IPS-20b (cell line): ENCODE results near the gene LETMD1.

ENCODE experiments used
- H3K27ac ChIP-seq: one replicate; pipeline ENCODE4 v1.5.1; 2013; ENCODE audit warnings: low read length
- H3K27me3 ChIP-seq: 2 replicates; pipeline ENCODE4 v1.6.1; 2013; ENCODE audit warnings: mild to moderate bottlenecking, low read length, inconsistent platforms; ENCODE audit not compliant: insufficient read depth
- H3K36me3 ChIP-seq: 2 replicates; pipeline ENCODE4 v1.6.1; 2013; ENCODE audit warnings: low read depth, mild to moderate bottlenecking, inconsistent platforms, low read length, moderate library complexity; ENCODE audit not compliant: insufficient read depth
- H3K4me1 ChIP-seq: 2 replicates; pipeline ENCODE4 v1.6.1; 2013; ENCODE audit warnings: mild to moderate bottlenecking, control low read depth, inconsistent platforms, low read length, moderate library complexity; ENCODE audit not compliant: insufficient read depth
- H3K4me3 ChIP-seq: 2 replicates; pipeline ENCODE4 v1.5.1; 2013; ENCODE audit warnings: mild to moderate bottlenecking, low read length, inconsistent platforms
- H3K9ac ChIP-seq: 2 replicates; pipeline ENCODE4 v1.6.1; 2013; ENCODE audit warnings: low read depth, mild to moderate bottlenecking, inconsistent platforms, low read length, moderate library complexity
- H3K9me3 ChIP-seq: 2 replicates; pipeline ENCODE4 v1.6.1; 2013; ENCODE audit warnings: mild to moderate bottlenecking, low read depth, low read length, inconsistent platforms; ENCODE audit not compliant: insufficient read depth

LETMD1 gene, protein sequence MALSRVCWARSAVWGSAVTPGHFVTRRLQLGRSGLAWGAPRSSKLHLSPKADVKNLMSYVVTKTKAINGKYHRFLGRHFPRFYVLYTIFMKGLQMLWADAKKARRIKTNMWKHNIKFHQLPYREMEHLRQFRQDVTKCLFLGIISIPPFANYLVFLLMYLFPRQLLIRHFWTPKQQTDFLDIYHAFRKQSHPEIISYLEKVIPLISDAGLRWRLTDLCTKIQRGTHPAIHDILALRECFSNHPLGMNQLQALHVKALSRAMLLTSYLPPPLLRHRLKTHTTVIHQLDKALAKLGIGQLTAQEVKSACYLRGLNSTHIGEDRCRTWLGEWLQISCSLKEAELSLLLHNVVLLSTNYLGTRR

DNA sequence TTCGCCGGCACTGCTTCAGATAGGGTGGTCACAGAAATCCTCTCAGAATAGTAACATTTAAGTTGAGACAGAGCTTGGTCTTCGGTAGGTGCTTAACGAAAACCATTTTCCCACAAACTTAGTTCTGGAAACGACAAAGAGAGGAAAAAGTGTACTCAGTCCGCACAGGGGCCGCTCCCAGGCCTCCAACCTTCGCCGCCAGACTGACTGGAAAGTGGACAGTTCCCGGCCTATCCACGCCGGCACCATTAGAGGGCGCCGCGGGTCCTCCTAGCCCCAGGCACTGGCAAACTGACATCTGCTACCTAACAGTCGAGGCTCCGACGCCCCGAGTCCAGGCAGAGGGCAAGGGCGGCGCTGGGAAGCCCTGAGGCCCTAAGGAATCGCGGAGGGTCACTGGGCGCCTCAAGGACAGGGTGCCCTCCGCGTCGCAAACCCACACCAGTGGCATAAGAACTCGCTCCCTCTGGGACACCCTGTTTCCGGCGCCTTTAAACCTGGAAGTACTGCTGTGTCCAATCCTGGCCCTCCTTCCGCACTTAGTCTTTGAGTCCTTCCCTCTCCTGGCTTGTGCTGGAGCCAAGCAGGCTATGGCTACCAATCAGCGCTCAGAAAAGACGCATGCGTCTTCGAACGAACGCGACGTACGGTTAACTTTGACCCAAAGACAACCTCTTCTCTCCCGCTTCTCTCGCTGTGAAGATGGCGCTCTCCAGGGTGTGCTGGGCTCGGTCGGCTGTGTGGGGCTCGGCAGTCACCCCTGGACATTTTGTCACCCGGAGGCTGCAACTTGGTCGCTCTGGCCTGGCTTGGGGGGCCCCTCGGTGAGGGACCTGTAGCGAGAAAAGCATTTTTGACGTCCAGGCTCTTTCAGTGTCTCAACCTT, at the start of gene LETMD1:
TSS of gene LETMD1 (plus strand) at position 673 of the 886 bp plus-strand sequence. CDS start at position 703, 30 bp downstream.
- peak within 1 kb of the TSS; percentile 82 for H3K4me3 ChIP-seq
- H3K4me1 ChIP-seq = peaks cover 8% of the 10 kb centered on the region; the same call in 1 of the 2 replicates
- peak within 1 kb of the TSS; percentile 52 for H3K27ac ChIP-seq
- peak within 1 kb of the TSS; percentile 87 for H3K9ac ChIP-seq
- H3K36me3 ChIP-seq = peaks cover 15% of the 10 kb centered on the region
- no peaks in the 10 kb centered on the region for H3K9me3 ChIP-seq
- no peaks in the 10 kb centered on the region for H3K27me3 ChIP-seq

DNA sequence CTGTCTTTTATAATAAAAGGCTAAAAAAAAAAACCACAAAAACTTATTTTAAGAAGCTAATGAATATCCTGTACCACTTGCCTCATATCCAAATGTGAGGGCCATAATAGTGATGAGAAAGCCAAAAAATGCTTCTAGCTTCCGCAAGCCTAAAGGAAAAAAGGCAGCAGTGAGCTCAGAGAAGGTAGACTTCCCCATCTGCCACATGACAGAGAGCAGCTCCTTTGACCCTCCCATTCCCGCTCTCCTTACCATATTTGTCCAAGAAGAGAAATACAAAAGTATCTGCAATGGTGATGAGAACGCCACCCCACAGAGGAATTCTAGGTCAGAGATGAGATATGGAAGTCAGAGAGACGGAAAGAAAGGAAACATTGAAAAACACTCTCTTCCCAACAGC, 49.0 kb upstream of the LETMD1 start:
- Histone ChIP-seq H3K27ac (no peak overlapping the region), H3K9ac (no peak overlapping the region), H3K4me1 (no peaks in the 10 kb centered on the region), H3K36me3 (peaks cover 67% of the 10 kb centered on the region), H3K4me3 (no peak overlapping the region), H3K9me3 (no peaks in the 10 kb centered on the region), H3K27me3 (no peaks in the 10 kb centered on the region)

DNA sequence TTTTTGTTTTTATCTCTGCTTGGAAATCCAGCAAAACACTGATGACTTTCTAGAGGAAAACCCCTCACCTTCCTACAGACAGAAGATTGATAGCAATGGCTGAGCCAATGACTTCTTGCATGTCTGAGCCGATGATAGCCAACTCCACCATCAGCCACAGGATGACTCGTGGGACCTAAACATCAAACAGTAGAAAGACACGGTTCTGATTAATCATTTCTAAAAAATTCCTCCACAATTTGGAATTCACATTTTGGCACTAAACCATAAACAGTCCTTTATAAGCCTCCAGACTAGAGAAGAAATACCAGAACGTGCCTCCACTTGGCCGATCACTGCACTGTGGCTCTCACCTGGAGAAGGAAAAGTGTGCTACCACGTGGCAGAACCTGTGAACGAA, 47.9 kb upstream of the LETMD1 start:
- H3K27ac ChIP-seq = no peak overlapping the region
- H3K9me3 ChIP-seq = no peaks in the 10 kb centered on the region
- H3K36me3 ChIP-seq = peaks cover 67% of the 10 kb centered on the region
- H3K4me3 ChIP-seq = no peak overlapping the region
- H3K4me1 ChIP-seq = 0 out of 2 replicates have a peak, but pooled peaks cover 4% of the 10 kb centered on the region
- no peak overlapping the region for H3K9ac ChIP-seq
- H3K27me3 ChIP-seq = no peaks in the 10 kb centered on the region

DNA sequence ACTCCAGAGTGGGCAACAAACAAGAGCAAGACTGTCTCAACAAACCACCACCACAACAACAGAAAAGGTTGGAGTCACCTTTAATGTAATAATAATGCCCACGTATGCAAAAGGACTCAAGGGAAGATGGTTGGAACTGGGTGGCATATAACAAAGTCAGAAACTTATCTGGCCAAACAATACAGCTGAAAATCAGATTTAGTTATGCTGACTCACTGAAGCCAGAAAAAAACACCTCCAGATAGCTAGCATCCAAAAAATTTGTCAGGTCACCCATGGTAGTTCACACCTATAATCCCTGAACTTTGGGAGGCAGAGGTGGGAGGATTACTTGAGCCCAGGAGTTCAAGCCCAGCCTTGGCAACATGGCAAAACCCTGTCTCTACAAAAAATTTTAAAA, 46.3 kb upstream of the LETMD1 start:
- no peaks in the 10 kb centered on the region for H3K9me3 ChIP-seq
- no peaks in the 10 kb centered on the region for H3K27me3 ChIP-seq
- no peak overlapping the region for H3K9ac ChIP-seq
- 0 out of 2 replicates have a peak, but pooled peaks cover 4% of the 10 kb centered on the region for H3K4me1 ChIP-seq
- H3K4me3 ChIP-seq = no peak overlapping the region
- H3K27ac ChIP-seq = no peak overlapping the region
- peaks cover 57% of the 10 kb centered on the region for H3K36me3 ChIP-seq

DNA sequence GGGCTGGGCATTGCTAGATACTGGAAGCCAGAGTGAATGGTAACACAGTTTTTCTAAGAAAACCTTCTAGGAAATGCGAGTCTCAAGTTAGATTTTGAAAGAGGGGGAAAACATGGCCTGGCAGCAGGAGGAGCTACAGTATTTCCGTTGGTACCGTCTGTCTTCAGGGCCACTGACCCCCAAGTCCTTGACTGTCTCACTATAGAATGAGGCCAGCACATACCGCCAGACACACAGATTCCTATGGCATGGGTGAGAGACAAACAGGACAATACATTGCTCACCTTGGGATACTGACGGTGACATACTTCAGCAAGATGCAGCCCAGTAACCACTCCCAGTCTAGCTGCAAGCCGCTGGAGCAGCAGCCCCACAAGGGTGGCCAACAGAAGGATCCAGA, 43.6 kb upstream of the LETMD1 start:
- Histone ChIP-seq H3K36me3 (peaks cover 53% of the 10 kb centered on the region), H3K9me3 (no peaks in the 10 kb centered on the region), H3K4me1 (peaks cover 11% of the 10 kb centered on the region; the same call in 1 of the 2 replicates), H3K9ac (no peak overlapping the region), H3K27me3 (no peaks in the 10 kb centered on the region), H3K27ac (no peak overlapping the region), H3K4me3 (no peak overlapping the region)

DNA sequence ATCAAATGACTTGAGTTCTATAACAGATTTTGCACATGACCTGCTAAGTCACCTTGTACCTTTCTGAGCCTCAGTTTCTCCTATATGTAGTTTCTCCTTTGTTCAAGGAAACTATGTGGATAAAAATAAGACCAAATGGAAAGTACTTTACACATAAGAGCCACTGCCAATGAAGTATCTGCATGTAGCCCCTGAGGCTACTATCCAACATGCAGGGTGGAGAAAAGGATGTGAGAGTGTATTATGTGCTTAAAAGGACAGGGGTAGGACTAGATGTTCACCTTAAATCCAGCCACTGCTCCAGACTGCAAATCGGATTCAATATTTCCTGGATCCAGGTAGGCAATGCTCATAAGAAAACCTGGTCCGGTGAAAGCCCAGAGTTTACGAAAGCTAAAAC, 43.1 kb upstream of the LETMD1 start:
- Histone ChIP-seq H3K9ac (0 out of 2 replicates have a peak overlapping the region, but pooled peaks have one; percentile 21), H3K27me3 (no peaks in the 10 kb centered on the region), H3K4me3 (no peak overlapping the region), H3K36me3 (peaks cover 51% of the 10 kb centered on the region), H3K9me3 (no peaks in the 10 kb centered on the region), H3K4me1 (peaks cover 11% of the 10 kb centered on the region; the same call in 1 of the 2 replicates), H3K27ac (no peak overlapping the region)

DNA sequence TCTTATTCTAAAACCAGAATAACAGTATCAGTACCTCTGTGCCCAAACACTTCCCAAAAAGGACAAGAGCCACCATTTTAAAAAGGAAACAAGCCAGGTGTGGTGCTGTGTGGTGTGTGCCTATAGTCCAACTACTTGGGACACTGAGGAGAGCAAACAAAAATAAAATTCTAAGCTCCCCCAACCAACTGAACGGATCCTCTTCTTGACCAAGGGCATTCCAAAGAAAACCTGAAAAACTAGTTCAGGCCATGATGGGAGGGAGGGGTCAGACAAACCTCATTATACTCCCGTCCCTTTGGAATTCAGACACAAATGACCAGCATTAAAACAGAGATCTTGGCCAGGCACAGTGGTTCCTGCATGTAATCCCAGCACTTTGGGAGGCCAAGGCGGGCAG, 42.5 kb upstream of the LETMD1 start:
- Histone ChIP-seq H3K27me3 (no peaks in the 10 kb centered on the region), H3K9me3 (no peaks in the 10 kb centered on the region), H3K4me3 (no peak overlapping the region; the same call in 1 of the 2 replicates), H3K27ac (no peak overlapping the region), H3K4me1 (peaks cover 11% of the 10 kb centered on the region; the same call in 1 of the 2 replicates), H3K9ac (0 out of 2 replicates have a peak overlapping the region, but pooled peaks have one; percentile 21), H3K36me3 (peaks cover 44% of the 10 kb centered on the region)

DNA sequence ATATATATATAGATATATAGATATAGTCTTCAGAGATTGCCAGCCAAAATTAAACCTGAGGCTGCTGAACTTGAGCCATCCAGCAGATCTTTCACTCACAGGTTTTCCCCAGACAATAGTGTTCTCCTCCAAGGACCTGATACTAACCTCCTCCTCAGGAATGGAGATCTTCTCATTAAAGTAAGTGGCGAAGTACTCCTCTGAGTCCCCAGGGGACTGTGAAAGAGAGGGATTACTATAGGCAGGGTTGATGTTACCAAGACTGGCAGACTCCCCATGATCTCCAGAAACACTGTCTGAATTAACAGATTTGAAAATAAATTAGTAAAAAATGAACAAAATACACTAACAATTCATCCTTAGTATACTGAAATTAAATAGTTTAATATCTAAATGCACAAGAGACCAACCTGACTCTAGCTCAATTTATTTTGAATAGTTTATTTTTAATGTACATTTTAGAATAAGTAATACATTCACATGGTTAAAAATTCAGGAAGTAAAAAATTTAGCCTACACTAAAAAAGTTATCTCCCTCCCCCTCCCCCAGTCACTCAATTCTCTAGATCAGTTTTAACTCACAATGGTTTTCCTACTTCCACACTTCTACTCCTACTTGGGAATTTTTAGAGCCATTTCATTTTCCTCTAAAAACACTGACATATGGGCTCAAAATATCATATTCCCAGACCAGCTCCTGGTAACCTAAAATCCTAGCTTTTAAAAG, 39.6 kb upstream of the LETMD1 start:
- Histone ChIP-seq H3K4me1 (peaks cover 11% of the 10 kb centered on the region; the same call in 1 of the 2 replicates), H3K36me3 (peaks cover 34% of the 10 kb centered on the region), H3K4me3 (no peak overlapping the region), H3K9me3 (no peaks in the 10 kb centered on the region), H3K9ac (peak overlapping the region; percentile 19; the same call in 1 of the 2 replicates), H3K27ac (no peak overlapping the region), H3K27me3 (no peaks in the 10 kb centered on the region)

DNA sequence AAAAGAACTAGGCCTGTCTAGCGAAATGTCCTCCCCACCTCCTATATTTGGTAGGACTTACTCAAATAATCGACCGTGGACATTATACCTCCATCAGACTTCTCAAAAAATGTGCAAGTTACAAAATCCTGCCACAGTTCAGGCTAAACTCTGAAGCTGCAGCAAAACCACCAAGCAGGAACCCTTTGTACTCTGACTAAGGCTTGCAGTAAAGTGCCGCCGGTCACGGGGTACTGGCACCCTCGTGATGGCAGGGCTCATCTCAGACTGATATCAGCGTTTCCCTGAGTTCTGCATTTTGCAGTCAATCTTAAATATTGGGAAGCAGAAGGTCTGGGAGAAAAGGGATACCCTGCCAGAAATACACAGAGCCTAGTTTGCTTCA, 39.1 kb upstream of the LETMD1 start:
- Histone ChIP-seq H3K4me1 (peaks cover 11% of the 10 kb centered on the region; the same call in 1 of the 2 replicates), H3K36me3 (peaks cover 30% of the 10 kb centered on the region), H3K9me3 (no peaks in the 10 kb centered on the region), H3K27ac (no peak overlapping the region), H3K27me3 (no peaks in the 10 kb centered on the region), H3K4me3 (no peak overlapping the region), H3K9ac (peak overlapping the region; percentile 19)

DNA sequence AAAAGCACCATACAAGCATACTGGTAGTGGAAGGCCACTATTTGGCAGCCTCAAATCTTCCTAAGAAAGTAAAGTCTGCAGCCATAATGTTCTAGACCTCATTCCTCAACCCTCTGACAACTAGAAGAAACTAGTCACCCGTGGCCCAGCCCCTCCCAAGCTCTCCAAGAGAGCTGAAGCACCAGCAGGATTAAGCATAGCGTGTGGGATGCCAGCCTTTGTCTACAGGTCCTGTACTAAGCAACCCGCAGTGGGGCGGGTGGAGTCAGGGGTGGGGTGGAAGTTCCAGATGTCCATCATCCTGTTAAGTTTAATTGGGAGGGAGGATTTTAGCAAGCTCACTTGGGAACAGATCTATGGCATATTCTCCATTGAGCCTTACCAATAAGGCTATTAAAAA, 36.2 kb upstream of the LETMD1 start:
- Histone ChIP-seq H3K27me3 (no peaks in the 10 kb centered on the region), H3K4me1 (peaks cover 6% of the 10 kb centered on the region; the same call in 1 of the 2 replicates), H3K9ac (no peak overlapping the region)

More for the DNA sequence above, 36.2 kb upstream of the LETMD1 start:
- no peaks in the 10 kb centered on the region for H3K9me3 ChIP-seq
- peaks cover 12% of the 10 kb centered on the region; the same call in 1 of the 2 replicates for H3K36me3 ChIP-seq
- no peak overlapping the region for H3K4me3 ChIP-seq
- no peak overlapping the region for H3K27ac ChIP-seq
